TTC549 (cell line): Measurements from ENCODE around the gene HHAT.

ENCODE experiments used
- FAIRE-seq: peaks from 2 replicates; lab custom pipeline; 2012; peaks lifted over from hg19 to GRCh38; lab: Jason Lieb, UNC

Gene HHAT

DNA sequence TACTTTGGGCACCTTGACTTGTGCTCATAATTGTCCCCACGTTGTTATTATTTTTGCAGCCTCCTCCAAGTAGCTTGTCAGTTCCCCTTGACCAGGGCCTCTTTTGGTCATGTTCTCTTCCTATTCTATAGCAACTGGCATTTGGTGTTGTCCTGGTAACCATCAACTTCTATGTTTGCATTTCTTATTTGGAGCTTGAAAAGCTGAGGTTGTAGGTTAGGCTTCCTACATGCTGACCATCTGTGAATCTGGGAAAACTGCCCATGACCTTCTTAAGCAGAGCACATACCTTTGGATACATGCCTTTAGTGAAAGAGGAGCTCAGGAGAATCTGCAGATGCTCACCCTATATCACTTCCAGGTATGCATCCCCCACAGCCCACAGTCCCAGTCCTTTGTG lies 160.8 kb downstream of the HHAT start:
- no peak for FAIRE-seq

DNA sequence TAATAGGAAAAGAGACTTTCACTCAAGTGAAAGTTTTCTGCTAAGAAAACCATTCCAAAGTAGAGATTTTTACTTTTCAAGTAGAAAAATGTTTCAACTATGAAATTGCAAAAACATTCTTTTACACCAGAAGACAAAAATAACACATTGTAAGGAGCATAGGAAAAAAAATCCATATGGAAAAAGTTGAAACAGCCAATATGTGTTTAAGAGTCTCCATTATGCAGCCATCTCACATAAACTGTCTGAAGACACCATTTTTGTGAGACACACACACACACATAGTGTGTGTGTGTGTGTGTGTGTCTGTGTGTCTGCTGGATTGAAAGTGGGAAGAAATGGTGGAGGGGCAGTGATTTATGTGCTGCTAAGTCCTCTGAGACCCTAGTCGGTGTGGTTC lies 162.1 kb downstream of the HHAT start:
- no peak for FAIRE-seq

DNA sequence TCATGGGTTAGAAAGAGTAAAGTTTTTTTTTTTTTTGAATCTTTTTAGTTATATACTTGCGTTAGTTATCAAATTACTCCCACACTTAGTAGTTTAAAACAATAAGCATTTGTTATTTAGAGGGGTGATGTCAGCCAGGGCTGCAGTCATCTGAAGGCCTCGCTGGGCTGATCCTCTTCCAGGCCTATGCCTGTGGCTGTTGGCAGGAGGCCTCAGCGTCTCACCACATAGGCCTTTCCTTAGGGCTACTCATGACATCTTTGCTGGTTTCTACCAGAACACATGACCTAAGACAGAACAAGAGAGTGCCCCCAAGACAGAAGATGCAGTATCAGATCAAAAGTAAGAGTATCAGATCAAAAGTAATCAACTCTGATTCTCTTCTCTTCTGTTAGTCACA lies 167.4 kb downstream of the HHAT start:
- FAIRE-seq, result no peak

- no peak for FAIRE-seq
Measured at GRCh38 chr1:210499956-210500355, 171.3 kb downstream of the HHAT start.

DNA sequence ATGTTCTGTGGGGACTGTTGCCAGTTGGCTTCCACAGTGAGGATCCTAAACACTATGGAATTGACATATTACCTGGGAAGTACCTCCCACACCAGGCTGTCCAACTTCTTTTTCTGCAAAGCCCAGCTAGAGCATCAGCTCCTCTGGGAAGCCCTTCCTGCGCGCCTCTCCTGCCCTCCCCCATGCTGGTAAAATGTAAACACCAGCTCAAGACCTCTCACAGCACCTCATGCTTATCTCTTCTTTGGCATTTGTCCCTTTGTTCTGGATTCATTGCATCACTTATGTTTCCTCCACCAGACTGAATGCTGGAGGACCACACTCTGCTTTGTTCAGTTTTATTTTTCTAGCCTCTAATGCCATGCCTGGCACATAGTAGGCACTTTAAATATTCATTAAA lies 172.1 kb downstream of the HHAT start:
- no peak for FAIRE-seq

- FAIRE-seq, result no peak
Measured at GRCh38 chr1:210504286-210504685, 175.6 kb downstream of the HHAT start.

DNA sequence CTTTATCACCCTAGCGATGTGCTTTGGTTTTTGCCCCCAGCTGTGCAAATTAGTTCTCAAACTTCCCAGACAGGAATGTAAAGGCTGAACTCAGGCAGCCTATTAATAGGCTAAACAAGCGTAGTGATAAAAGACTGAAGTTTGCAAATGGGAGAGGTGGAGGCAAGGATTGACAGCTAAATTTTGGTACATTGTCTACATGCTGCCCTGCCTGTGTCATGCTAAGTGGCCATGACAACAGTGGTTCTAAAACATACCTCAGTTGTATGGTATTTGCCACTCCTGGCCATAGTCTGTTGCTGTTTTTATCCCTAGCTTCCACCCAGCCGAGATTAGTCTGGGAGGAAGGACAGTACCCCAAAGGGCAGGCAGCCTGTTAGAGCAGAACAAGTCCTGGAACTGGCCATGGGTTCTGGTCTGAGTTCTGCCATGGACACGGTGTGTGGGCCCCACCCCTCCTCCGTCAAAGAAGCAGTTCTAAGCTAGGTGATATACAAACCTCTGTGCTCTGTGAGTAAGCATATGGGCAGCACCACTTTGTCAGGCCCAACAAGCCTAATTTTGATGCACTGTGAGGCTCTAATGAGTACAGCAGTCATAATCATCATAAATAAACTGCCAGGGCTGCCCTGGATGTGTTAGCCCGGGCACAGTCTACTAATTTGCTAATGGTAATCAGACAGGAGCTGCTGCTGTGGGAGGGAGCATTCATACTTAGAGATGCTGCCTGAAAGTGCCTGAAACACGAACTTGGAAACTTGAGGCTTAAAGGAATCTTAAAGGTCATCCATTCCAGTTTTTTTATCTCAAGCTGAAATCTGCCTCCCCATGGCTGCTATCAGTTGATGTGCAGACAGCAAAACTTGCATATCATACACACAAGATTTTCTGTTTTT lies 177.1 kb downstream of the HHAT start:
- no peak for FAIRE-seq

DNA sequence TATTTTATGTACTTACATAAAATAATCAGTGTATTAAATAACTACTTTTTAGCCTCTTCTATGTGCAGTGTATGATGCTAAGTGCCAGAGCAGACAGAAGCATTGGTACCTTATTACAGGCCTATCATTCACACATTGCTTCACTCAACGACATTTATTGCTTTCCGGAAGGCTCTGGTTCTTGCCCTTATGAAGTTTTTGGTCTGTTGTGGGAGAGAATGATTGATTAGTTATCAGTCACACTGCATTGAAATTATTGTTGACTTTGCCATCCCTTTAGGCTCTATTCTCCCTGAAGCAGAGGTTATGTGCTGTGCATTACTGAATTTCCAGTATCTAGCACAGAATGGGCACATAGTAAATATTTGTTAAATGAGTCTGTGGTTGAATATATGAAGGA lies 178.0 kb downstream of the HHAT start:
- no peak for FAIRE-seq

DNA sequence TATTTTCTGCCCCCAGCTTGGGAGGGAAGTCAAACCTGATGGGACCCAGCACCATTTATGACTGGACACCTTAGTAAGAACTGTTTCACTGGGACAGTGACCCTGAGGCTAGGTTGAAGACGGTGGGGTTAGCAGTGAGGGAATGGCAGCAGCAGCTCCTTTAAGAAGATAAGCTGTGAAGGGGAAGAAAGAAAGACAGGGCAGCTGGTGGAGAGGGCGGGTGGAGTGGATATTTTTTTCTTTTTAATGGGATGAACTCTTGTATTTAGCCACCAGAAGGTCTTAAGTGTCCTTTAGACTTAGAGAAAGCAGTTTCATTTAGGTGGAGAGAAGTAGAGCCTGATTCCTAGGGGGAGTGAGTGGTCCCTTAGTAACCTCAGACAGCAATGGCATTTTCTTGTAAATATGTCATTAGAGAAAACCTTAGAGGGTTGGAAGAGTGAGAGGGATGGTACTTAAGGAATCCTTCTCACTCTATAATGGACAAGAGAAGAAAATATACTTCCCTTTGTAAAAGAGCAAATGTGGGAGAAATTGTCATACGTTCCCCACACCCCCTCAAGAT lies 187.5 kb downstream of the HHAT start:
- no peak for FAIRE-seq

GRCh38 chr1:210516697-210517459 lies 188.2 kb downstream of the HHAT start:
- FAIRE-seq, result no peak

GRCh38 chr1:210523830-210524229 lies 195.1 kb downstream of the HHAT start:
- FAIRE-seq, result no peak

- FAIRE-seq, result no peak
Measured at GRCh38 chr1:210525716-210526454, 197.2 kb downstream of the HHAT start.

DNA sequence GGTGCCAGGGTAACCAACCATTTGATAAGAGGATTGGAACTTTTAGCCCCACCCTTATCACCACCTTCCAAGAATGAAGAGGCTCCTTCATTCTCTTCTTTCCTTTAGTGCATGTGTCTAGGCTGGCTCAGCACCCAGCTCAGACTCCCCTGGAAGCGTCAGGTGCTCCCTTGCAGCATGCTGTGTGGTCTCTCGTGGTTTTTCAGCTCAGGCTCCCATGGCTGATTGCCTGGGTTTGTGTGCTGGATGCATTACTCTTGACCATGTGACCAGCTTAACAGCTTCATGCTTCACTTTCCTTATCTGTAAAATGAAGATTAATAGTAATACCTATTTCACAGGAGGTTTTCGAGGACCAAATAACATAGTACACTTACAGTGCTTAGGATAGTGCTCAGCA lies 198.4 kb downstream of the HHAT start:
- FAIRE-seq, result no peak

- FAIRE-seq, result no peak
Measured at GRCh38 chr1:210531475-210532222, 202.9 kb downstream of the HHAT start.

- no peak for FAIRE-seq
Measured at GRCh38 chr1:210532223-210532598, 203.5 kb downstream of the HHAT start.

- no peak for FAIRE-seq
Measured at GRCh38 chr1:210535761-210536160, 207.1 kb downstream of the HHAT start.

- no peak for FAIRE-seq
Measured at GRCh38 chr1:210536254-210536961, 207.7 kb downstream of the HHAT start.

DNA sequence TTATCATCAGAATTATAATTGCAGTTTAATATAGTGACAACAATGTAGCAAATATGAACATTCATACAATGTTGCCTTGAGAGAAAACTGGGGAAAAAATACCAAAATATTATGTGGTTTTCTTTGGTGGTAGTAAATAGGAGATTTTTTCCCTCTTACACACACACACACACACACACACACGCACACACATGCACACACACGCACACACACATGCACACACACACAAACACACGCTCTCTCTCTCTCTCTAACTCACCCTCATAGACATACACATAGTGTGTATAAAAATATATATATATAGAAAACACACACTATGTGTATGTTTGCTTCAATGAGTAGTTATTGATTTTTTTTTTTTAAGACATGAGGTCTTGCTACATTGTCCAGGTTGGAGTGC lies 211.6 kb downstream of the HHAT start:
- no peak for FAIRE-seq

DNA sequence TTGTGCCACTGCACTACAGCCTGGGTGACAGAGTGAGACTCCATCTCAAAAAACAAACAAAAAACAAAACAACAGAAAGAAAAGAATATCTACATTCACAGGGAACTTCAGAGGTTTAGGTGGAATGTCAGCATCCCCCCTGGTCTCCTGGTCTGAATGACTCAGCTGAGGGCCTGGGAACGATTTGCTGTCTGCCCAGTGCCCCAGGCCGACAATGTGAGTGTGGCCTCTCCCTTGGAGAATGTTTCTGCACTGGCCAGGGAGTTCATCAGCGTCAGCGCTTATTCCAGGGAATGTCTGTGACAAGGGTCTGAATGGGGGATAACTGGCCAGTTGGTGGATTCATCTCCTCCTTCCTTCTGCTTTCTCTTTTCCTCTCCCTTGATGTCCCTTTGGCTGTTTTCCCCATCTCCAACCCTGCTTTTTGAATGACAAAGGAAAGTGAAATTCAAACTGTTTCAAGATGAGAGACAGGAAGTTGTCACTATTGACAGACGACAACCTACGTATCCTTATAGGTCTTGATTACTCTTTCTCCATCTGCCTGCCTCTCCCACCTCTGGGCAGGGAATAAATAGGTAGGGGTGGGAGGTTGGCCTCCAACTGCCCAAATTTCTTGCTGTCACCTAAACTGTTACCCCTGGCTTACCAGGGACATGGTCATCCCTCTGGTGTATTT lies 213.1 kb downstream of the HHAT start:
- no peak for FAIRE-seq

GRCh38 chr1:210551899-210552298 lies 223.2 kb downstream of the HHAT start:
- FAIRE-seq, result no peak

GRCh38 chr1:210553711-210554110 lies 225.0 kb downstream of the HHAT start:
- no peak for FAIRE-seq
